IMR-90 (cell line): Measurements from ENCODE around the gene IL16. TPM values are rescaled to one million over a fixed set of nuclear protein-coding genes. Genes with fewer than 3 reads are reported as not detected.

ENCODE experiments used
- ATAC-seq: fragments of 200-7000 bp; cut with Tn5 transposase; 2 replicates; pipeline ENCODE4 v1.9.1; 2020; ENCODE audit warnings: low read depth, mild to moderate bottlenecking, moderate library complexity
- BruUV-seq: library from RNA; stranded (reverse); fragments of 400-500 nt; replicated peaks from 2 replicates; lab custom pipeline; 2021; lab: Mats Ljungman, UMichigan
- CTCF ChIA-PET: fragments of 300-600 bp; formaldehyde crosslinking; extraction: SDS; loops from one replicate; lab custom pipeline; 2021; ENCODE audit warnings: antibody characterized with exemption; lab: Yijun Ruan, JAX
- POLR2A ChIA-PET: fragments of 300-600 bp; sonication (Branson Sonifier 250); formaldehyde crosslinking; loops from one replicate; lab custom pipeline; 2022; ENCODE audit warnings: antibody characterized with exemption; ENCODE audit not compliant: unreplicated experiment; lab: Charles Lee
- DNase-seq: peaks from one replicate; pipeline ENCODE4 v3.0.0; 2013
- H2AFZ ChIP-seq: replicated peaks from 2 replicates; pipeline ENCODE3; 2013; ENCODE audit warnings: low read length, mild to moderate bottlenecking; ENCODE audit not compliant: poor library complexity
- H2AK5ac ChIP-seq: 2 replicates; pipeline ENCODE4 v1.6.1; 2013; ENCODE audit warnings: low read depth, low read length, inconsistent platforms
- H2AK9ac ChIP-seq: replicated peaks from 2 replicates; pipeline ENCODE3; 2013; ENCODE audit warnings: mild to moderate bottlenecking, low read depth, low read length, moderate library complexity; ENCODE audit not compliant: poor library complexity
- H2BK120ac ChIP-seq: 2 replicates; pipeline ENCODE4 v1.6.1; 2013; ENCODE audit warnings: low read depth, low read length, inconsistent platforms
- H2BK15ac ChIP-seq: 3 replicates; pipeline ENCODE4 v1.6.1; 2013; ENCODE audit warnings: low read depth, low read length, inconsistent platforms
- H2BK20ac ChIP-seq: 2 replicates; pipeline ENCODE4 v1.6.1; 2013; ENCODE audit warnings: low read depth, mild to moderate bottlenecking, inconsistent platforms, low read length, moderate library complexity
- H2BK5ac ChIP-seq: 2 replicates; pipeline ENCODE4 v1.6.1; 2013; ENCODE audit warnings: mild to moderate bottlenecking, low read depth, low read length, inconsistent platforms; ENCODE audit not compliant: poor library complexity, severe bottlenecking
- H3K14ac ChIP-seq: replicated peaks from 2 replicates; pipeline ENCODE4 v1.6.1; 2013; ENCODE audit warnings: low read depth, low read length, inconsistent platforms
- H3K18ac ChIP-seq: 2 replicates; pipeline ENCODE4 v1.6.1; 2013; ENCODE audit warnings: low read depth, low read length, control low read depth
- H3K23ac ChIP-seq: 2 replicates; pipeline ENCODE4 v1.6.1; 2013; ENCODE audit warnings: low read depth, low read length, inconsistent platforms
- H3K27ac ChIP-seq: 2 replicates; pipeline ENCODE4 v1.5.1; 2013; ENCODE audit warnings: mild to moderate bottlenecking, control low read depth, low read length; ENCODE audit not compliant: insufficient read depth
- H3K27me3 ChIP-seq: 2 replicates; pipeline ENCODE4 v1.6.1; 2013; ENCODE audit warnings: low read length; ENCODE audit not compliant: control insufficient read depth, insufficient read depth
- H3K36me3 ChIP-seq: 2 replicates; pipeline ENCODE4 v1.6.1; 2013; ENCODE audit warnings: low read length, mixed read lengths; ENCODE audit not compliant: control insufficient read depth, insufficient read depth
- H3K4ac ChIP-seq: 2 replicates; pipeline ENCODE4 v1.6.1; 2013; ENCODE audit warnings: low read depth, low read length, inconsistent platforms
- H3K4me1 ChIP-seq: 2 replicates; pipeline ENCODE4 v1.6.1; 2013; ENCODE audit warnings: low read length, mixed read lengths; ENCODE audit not compliant: control insufficient read depth, insufficient read depth
- H3K4me2 ChIP-seq: 2 replicates; pipeline ENCODE4 v1.6.1; 2013; ENCODE audit warnings: low read depth, mild to moderate bottlenecking, control low read depth, low read length, moderate library complexity
- H3K4me3 ChIP-seq: 2 replicates; pipeline ENCODE4 v1.5.1; 2013; ENCODE audit warnings: low read depth, mild to moderate bottlenecking, control low read depth, low read length, moderate library complexity; ENCODE audit not compliant: insufficient read depth
- H3K56ac ChIP-seq: 2 replicates; pipeline ENCODE4 v1.6.1; 2013; ENCODE audit warnings: low read length, inconsistent platforms; ENCODE audit not compliant: insufficient read depth; ENCODE audit errors: extremely low read depth
- H3K79me1 ChIP-seq, 2 experiments: 2 replicates each; pipeline ENCODE4 v1.6.1; 2013; ENCODE audit warnings: low read length in 2 of 2, inconsistent platforms in 1 of 2, low read depth in 1 of 2
- H3K9ac ChIP-seq: 2 replicates; pipeline ENCODE4 v1.6.1; 2013; ENCODE audit warnings: low read depth, low read length, control low read depth
- H3K9me1 ChIP-seq: 2 replicates; pipeline ENCODE4 v1.6.1; 2013; ENCODE audit warnings: low read length, inconsistent platforms; ENCODE audit not compliant: insufficient read depth
- H3K9me3 ChIP-seq: 2 replicates; pipeline ENCODE4 v1.6.1; 2013; ENCODE audit warnings: low read length; ENCODE audit not compliant: control insufficient read depth, insufficient read depth
- H4K20me1 ChIP-seq: 2 replicates; pipeline ENCODE4 v1.6.1; 2013; ENCODE audit warnings: low read length, inconsistent platforms; ENCODE audit not compliant: insufficient read depth
- H4K5ac ChIP-seq: 2 replicates; pipeline ENCODE4 v1.6.1; 2013; ENCODE audit warnings: mild to moderate bottlenecking, low read depth, low read length, control low read depth
- H4K8ac ChIP-seq, 2 experiments: 2 replicates each; pipeline ENCODE4 v1.6.1; 2013; ENCODE audit warnings: low read depth in 2 of 2, low read length in 2 of 2, control low read depth in 1 of 2, inconsistent platforms in 1 of 2
- H4K91ac ChIP-seq: 2 replicates; pipeline ENCODE4 v1.6.1; 2013; ENCODE audit warnings: low read depth, low read length, inconsistent platforms; ENCODE audit not compliant: insufficient read depth
- BHLHE40 ChIP-seq: fragments of 150-350 bp; IDR thresholded peaks from 2 replicates; pipeline ENCODE4 v1.6.1; 2016; ENCODE audit warnings: mild to moderate bottlenecking, low read depth, low read length
- ELK1 ChIP-seq: fragments of 150-350 bp; IDR thresholded peaks from 2 replicates; pipeline ENCODE4 v1.6.1; 2016; ENCODE audit warnings: low read depth, mild to moderate bottlenecking, low read length, moderate library complexity, borderline replicate concordance
- MAFK ChIP-seq: IDR thresholded peaks from 2 replicates; pipeline ENCODE4 v1.6.1; 2012; ENCODE audit warnings: low read depth, low read length, improper control_type of control experiment
- MXI1 ChIP-seq: IDR thresholded peaks from 2 replicates; pipeline ENCODE4 v1.6.1; 2012; ENCODE audit warnings: low read depth, mild to moderate bottlenecking, low read length, moderate library complexity, borderline replicate concordance
- NFE2L2 ChIP-seq: fragments of 150-350 bp; IDR thresholded peaks from 2 replicates; pipeline ENCODE4 v1.6.1; 2016; ENCODE audit warnings: low read depth, mild to moderate bottlenecking, low read length
- POLR2A ChIP-seq: IDR thresholded peaks from 2 replicates; pipeline ENCODE4 v1.6.1; 2012; ENCODE audit warnings: mild to moderate bottlenecking, low read depth, low read length
- RAD21 ChIP-seq: IDR thresholded peaks from 2 replicates; pipeline ENCODE4 v1.6.1; 2012; ENCODE audit warnings: low read length, improper control_type of control experiment
- RFX5 ChIP-seq: IDR thresholded peaks from 2 replicates; pipeline ENCODE4 v1.8.0; 2012; ENCODE audit warnings: low read depth, mild to moderate bottlenecking, low read length, moderate library complexity
- SMC3 ChIP-seq: fragments of 150-350 bp; IDR thresholded peaks from 2 replicates; pipeline ENCODE4 v1.6.1; 2016; ENCODE audit warnings: low read depth, mild to moderate bottlenecking, antibody characterized with exemption, low read length, moderate library complexity
- WGBS, 2 experiments: methylation state at CpG; one replicate each; pipeline versions ENCODE4 v1.1.5 to v1.1.7; 2013; ENCODE audit warnings: missing lambda C conversion rate in 2 of 2; ENCODE audit not compliant: insufficient read length in 1 of 2; ENCODE audit errors: extremely low coverage in 2 of 2; 5-methylcytosine and 5-hydroxymethylcytosine counted together
- dilution Hi-C: fragments of 300-500 bp; cut with HindIII; formaldehyde crosslinking; loops from one replicate; pipeline ENCODE4 v1.14.3; 2018; ENCODE audit warnings: low sequenced_read_pairs; ENCODE audit not compliant: unreplicated experiment
- in situ Hi-C: fragments of 300-500 bp; cut with MboI; formaldehyde crosslinking; loops from 3 replicates; pipeline ENCODE4 v1.14.3; 2019; ENCODE audit warnings: low sequenced_read_pairs, inconsistent platforms, mixed read lengths
- intact Hi-C: fragments of 100-400 bp; cut with micrococcal nuclease; formaldehyde crosslinking; loops from 2 replicates; pipeline ENCODE4 v1.10.0; 2022
- polyA plus RNA-seq, 3 experiments: library from polyadenylated mRNA; depleted of rRNA; stranded (reverse); fragments of >200 nt; gene quantifications; 2 replicates each; pipeline ENCODE4 v1.2.3, GENCODE V29; 2012; ENCODE audit warnings: low replicate concordance in 1 of 3
- total RNA-seq: library from RNA; depleted of rRNA; stranded (reverse); fragments of >200 nt; gene quantifications from 2 replicates; pipeline ENCODE4 v1.2.3, GENCODE V29; 2012
- TF ChIP-seq, protein P1 (sequence below): conservative IDR thresholded peaks from 2 replicates; pipeline ENCODE4 v1.5.1; 2012; ENCODE audit warnings: mild to moderate bottlenecking, low read depth, low read length, improper control_type of control experiment

IL16 gene
- total and polyA plus RNA-seq, 2 of the 4 experiments (the other 2 are of a cell fraction): 0.18 to 0.27 TPM

DNA sequence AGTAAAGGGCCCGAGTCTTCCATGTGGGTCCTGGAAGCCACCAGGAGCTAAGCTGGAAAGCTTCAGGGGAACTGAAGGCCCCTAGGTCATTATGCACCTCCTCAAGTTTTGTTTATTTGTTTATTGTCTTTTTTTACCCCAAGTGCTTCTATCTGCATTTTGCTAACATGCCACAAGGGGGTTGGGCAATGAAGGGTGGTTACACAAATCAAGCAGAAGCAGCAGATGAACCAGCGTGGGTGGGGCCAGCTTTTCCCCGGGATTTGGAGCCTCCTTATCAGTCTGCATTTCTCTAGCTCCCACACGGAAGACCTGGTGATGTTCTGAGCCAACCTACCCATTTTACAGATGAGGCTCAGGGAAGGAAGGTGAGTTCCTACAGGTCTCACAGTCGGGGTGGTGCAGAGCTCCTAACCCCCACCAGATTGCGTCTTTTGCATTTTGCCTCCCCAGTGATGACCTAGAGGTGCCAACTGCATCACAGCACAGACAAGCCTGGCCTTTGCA, 160.6 kb downstream of the IL16 start:
- CTCF ChIA-PET: interaction anchor here (1.5 kb wide), 1 partner anchor 20 kb away, joined by 3 read pairs; no protein-coding TSS in a partner anchor

More for the DNA sequence above, 160.6 kb downstream of the IL16 start:
- H3K36me3 ChIP-seq: no peaks in the 10 kb centered on the region
- no peaks in the 10 kb centered on the region; the same call in 1 of the 2 replicates for H3K27me3 ChIP-seq
- no peak overlapping the region for H3K4ac ChIP-seq
- no peak overlapping the region for H2BK20ac ChIP-seq
- no peaks in the 10 kb centered on the region; the same call in 1 of the 2 replicates for H3K9me3 ChIP-seq
- no peak overlapping the region for H2AFZ ChIP-seq
- no peak overlapping the region for H2AK9ac ChIP-seq
- intact Hi-C loops (no loop called here), dilution Hi-C loops (no loop called here), in situ Hi-C loops (no loop called here)
- POLR2A ChIA-PET: no interaction called here
- no peak overlapping the region for H3K9ac ChIP-seq
- H3K9me1 ChIP-seq: no peaks in the 10 kb centered on the region
- no peak overlapping the region for H2AK5ac ChIP-seq
- ATAC-seq: no peak
- H4K20me1 ChIP-seq: no peaks in the 10 kb centered on the region
- no CpG with 5 or more reads among the region's 6 CpGs for WGBS, 2 experiments
- no peak overlapping the region for H3K56ac ChIP-seq
- H3K14ac ChIP-seq: no peak overlapping the region
- no peak overlapping the region for H2BK15ac ChIP-seq
- H4K5ac ChIP-seq: no peak overlapping the region
- no peak overlapping the region for H4K91ac ChIP-seq
- H3K4me3 ChIP-seq: no peak overlapping the region
- no peaks in the 10 kb centered on the region for H3K79me1 ChIP-seq
- TF ChIP-seq POLR2A (no peak), MAFK (no peak), MXI1 (no peak), RFX5 (no peak), NFE2L2 (no peak), SMC3 (no peak), BHLHE40 (no peak), RAD21 (no peak), ELK1 (no peak)
- TF ChIP-seq, protein P1, sequence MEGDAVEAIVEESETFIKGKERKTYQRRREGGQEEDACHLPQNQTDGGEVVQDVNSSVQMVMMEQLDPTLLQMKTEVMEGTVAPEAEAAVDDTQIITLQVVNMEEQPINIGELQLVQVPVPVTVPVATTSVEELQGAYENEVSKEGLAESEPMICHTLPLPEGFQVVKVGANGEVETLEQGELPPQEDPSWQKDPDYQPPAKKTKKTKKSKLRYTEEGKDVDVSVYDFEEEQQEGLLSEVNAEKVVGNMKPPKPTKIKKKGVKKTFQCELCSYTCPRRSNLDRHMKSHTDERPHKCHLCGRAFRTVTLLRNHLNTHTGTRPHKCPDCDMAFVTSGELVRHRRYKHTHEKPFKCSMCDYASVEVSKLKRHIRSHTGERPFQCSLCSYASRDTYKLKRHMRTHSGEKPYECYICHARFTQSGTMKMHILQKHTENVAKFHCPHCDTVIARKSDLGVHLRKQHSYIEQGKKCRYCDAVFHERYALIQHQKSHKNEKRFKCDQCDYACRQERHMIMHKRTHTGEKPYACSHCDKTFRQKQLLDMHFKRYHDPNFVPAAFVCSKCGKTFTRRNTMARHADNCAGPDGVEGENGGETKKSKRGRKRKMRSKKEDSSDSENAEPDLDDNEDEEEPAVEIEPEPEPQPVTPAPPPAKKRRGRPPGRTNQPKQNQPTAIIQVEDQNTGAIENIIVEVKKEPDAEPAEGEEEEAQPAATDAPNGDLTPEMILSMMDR: no peak
- DNase-seq: no peak
- no peaks in the 10 kb centered on the region for H3K4me1 ChIP-seq
- no peak overlapping the region for H2BK5ac ChIP-seq
- H3K4me2 ChIP-seq: no peak overlapping the region
- no peak overlapping the region for H2BK120ac ChIP-seq
- no peak overlapping the region for H4K8ac ChIP-seq
- no peak overlapping the region for H3K23ac ChIP-seq
- BruUV-seq: no TSS peak
- H3K27ac ChIP-seq: no peak overlapping the region
- H3K18ac ChIP-seq: no peak overlapping the region
